Activated T-cell treated with anti-CD3 and anti-CD28 coated beads for 4 hours (primary cell): ENCODE measurements around the gene SAG.
"Not testable (repeated sequence)": the region's sequence is repeated elsewhere in the genome, so short reads cannot be mapped to it uniquely, and the experiment has no call there.

Experiments used
- DNase-seq: peaks from one replicate; pipeline ENCODE4 v3.0.0-alpha.2; 2020

SAG gene

GRCh38 chr2:233358335-233358734 is 50.7 kb downstream of the SAG start:
- DNase-seq: no peak

- DNase-seq: no peak
Observed at GRCh38 chr2:233358947-233359346, 51.3 kb downstream of the SAG start.

GRCh38 chr2:233359823-233360222 is 52.2 kb downstream of the SAG start:
- DNase-seq: no peak

- no peak for DNase-seq
Observed at GRCh38 chr2:233360771-233361176, 53.2 kb downstream of the SAG start.

GRCh38 chr2:233361297-233361696 is 53.7 kb downstream of the SAG start:
- no peak for DNase-seq

- no peak for DNase-seq
Observed at GRCh38 chr2:233362742-233363141, 55.1 kb downstream of the SAG start.

- DNase-seq: no peak
Observed at GRCh38 chr2:233363744-233364235, 56.2 kb downstream of the SAG start.

GRCh38 chr2:233365861-233366520 is 58.4 kb downstream of the SAG start:
- no peak for DNase-seq

GRCh38 chr2:233367586-233367985 is 60.0 kb downstream of the SAG start:
- no peak for DNase-seq

- no peak for DNase-seq
Observed at GRCh38 chr2:233368756-233369155, 61.1 kb downstream of the SAG start.

GRCh38 chr2:233369462-233369861 is 61.8 kb downstream of the SAG start:
- no peak for DNase-seq

GRCh38 chr2:233369897-233370685 is 62.5 kb downstream of the SAG start:
- DNase-seq: no peak

GRCh38 chr2:233371641-233372040 is 64.0 kb downstream of the SAG start:
- DNase-seq: no peak

- DNase-seq: no peak
Observed at GRCh38 chr2:233372855-233373254, 65.2 kb downstream of the SAG start.

- no peak for DNase-seq
Observed at GRCh38 chr2:233373316-233373715, 65.7 kb downstream of the SAG start.

- not testable (repeated sequence) for DNase-seq
Observed at GRCh38 chr2:233374776-233375175, 67.2 kb downstream of the SAG start.

GRCh38 chr2:233375490-233376314 is 68.1 kb downstream of the SAG start:
- no peak for DNase-seq

GRCh38 chr2:233379034-233379433 is 71.4 kb downstream of the SAG start:
- DNase-seq: no peak

GRCh38 chr2:233379441-233379840 is 71.8 kb downstream of the SAG start:
- no peak for DNase-seq

- no peak for DNase-seq
Observed at GRCh38 chr2:233380132-233380895, 72.7 kb downstream of the SAG start.

GRCh38 chr2:233380995-233381637 is 73.5 kb downstream of the SAG start:
- DNase-seq: no peak

- no peak for DNase-seq
Observed at GRCh38 chr2:233381638-233381995, 74.0 kb downstream of the SAG start.
